Gastroesophageal sphincter (tissue), 3 donors: ENCODE measurements around the gene SPIN1.

Experiments
- EP300 ChIP-seq: sonication (generic); formaldehyde crosslinking; IDR thresholded peaks from one replicate; pipeline ENCODE4 v1.6.1; 2017; ENCODE audit warnings: antibody characterized with exemption, mild to moderate bottlenecking
- POLR2A ChIP-seq, 2 donors: fragments of 450-650 bp; IDR thresholded peaks; one replicate each; pipeline ENCODE4 v1.6.1; 2017; ENCODE audit warnings: antibody characterized with exemption in 2 of 2, mild to moderate bottlenecking in 2 of 2, moderate library complexity in 1 of 2
- POLR2AphosphoS5 ChIP-seq: sonication (generic); formaldehyde crosslinking; IDR thresholded peaks from one replicate; pipeline ENCODE4 v1.6.1; 2017; ENCODE audit warnings: antibody characterized with exemption
- TF ChIP-seq, protein P1 (sequence below), 4 experiments: fragments of 200-600 bp in 2 of 4; fragments of 450-650 bp in 2 of 4; sonication (generic) in 1 of 4; IDR thresholded peaks; one replicate each; pipeline ENCODE4 v1.5.1; 2017 to 2019; ENCODE audit warnings: antibody characterized with exemption in 4 of 4, mild to moderate bottlenecking in 2 of 4, moderate library complexity in 2 of 4

GRCh38 chr9:88446728-88447127 lies 58.5 kb downstream of the SPIN1 start:
- no peak for TF ChIP-seq POLR2AphosphoS5
- TF ChIP-seq, protein P1, sequence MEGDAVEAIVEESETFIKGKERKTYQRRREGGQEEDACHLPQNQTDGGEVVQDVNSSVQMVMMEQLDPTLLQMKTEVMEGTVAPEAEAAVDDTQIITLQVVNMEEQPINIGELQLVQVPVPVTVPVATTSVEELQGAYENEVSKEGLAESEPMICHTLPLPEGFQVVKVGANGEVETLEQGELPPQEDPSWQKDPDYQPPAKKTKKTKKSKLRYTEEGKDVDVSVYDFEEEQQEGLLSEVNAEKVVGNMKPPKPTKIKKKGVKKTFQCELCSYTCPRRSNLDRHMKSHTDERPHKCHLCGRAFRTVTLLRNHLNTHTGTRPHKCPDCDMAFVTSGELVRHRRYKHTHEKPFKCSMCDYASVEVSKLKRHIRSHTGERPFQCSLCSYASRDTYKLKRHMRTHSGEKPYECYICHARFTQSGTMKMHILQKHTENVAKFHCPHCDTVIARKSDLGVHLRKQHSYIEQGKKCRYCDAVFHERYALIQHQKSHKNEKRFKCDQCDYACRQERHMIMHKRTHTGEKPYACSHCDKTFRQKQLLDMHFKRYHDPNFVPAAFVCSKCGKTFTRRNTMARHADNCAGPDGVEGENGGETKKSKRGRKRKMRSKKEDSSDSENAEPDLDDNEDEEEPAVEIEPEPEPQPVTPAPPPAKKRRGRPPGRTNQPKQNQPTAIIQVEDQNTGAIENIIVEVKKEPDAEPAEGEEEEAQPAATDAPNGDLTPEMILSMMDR (IDR thresholded peaks at IDR 0.05), result no peak
- no peak for TF ChIP-seq EP300
- TF ChIP-seq POLR2A (IDR thresholded peaks at IDR 0.05), result no peak
